Stimulated activated CD8-positive, alpha-beta memory T cell treated with anti-CD3 and anti-CD28 coated beads, Interleukin-7, amount 100 ng/mL, for 4 hours (primary cell): ENCODE data around the gene PEX14.
A peak's percentile ranks its signal among the peaks of the same experiment; 100 is the strongest.

Source experiments
- DNase-seq, 2 donors: peaks; one replicate each; pipeline ENCODE4 v3.0.0-alpha.2; 2020; ENCODE audit warnings: low read depth in 2 of 2

Gene PEX14

DNA sequence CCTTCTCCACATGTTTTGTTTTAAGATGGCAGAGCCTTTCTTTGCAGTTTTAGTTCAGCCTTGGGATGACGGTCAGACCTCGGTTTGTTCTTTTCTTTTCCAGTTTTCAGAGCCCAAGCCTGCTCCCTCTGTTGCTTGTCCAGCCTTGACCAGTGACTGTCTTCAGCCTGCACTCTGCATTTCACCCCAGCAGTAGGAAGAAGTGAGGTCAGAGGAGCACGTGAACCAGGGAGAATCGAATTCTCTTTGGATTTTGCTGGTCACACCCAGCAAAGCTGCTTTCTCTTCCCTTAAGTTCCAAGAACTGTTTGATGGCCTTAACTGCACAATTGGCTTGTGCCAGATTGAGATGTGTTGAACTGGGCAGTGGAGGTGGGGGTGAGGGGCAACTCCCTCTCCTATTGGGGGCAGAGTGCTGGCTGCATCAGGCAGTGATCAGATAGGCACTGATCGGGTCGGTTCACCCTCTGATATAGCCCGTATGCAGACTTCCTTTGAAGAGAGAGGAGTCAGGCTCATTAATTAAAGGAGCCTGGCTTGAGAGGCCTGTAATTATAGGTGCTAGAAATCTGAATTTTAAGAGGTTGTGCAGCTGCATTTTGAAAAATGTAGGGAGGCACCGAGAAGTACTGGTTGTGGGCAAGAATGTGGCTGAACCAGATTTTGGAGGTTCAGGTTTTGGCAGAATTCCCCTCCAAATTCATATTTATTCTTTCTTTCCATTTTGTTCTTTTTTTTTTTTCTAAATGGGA lies 42.4 kb downstream of the PEX14 start:
- no peak for DNase-seq

DNA sequence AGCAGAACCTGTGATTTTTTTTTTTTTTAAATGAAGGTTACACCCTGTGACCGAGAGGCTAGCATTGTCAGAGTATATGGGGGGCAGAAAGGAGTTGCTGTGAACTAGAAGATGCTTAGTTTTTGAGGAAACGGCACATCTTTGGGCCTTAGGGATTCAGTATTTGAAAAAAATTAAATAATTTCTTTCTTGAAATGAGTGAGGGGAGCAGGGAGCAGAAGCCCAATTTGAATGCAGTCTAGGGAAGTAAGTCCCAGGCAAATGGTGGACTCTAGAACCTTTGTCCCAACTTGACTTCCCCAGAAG lies 42.9 kb downstream of the PEX14 start:
- no peak for DNase-seq

DNA sequence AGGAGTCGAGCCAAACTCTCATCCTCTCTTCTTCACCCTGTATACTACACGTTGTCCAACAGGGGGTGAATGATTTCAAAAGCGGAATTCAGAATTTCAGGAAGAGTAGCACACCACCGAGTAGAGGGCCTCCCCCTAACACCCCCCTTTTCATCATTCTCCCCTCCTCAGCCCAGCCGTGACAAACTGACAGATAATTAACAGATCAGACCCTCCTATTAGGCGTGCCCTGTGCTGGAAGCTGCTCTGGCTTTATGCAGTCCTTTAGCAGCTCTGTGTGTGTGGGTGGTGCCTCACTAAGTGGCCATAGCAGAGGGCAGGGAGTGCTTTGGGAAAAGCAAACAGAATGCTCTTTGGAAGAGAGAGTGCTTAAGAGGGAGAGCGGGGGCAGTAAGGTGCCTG lies 44.3 kb downstream of the PEX14 start:
- DNase-seq, result no peak

DNA sequence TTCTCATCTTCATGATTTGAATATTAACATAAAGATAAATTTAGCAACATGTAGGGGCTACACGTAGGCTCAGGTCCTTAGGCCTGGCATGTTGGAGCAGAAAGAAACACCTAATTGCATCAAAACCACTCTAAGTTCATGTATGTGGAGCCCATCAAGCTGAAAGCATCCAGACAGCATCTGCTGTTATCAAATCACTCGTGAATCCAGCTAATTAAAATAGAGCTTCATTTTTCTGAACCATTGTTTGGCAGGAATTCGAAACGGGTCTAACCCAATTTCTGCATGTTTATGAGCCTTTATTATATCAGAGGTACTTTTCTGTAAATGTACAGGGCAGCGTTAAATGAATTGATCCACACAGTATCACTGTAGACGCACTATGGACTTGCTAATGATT lies 45.7 kb downstream of the PEX14 start:
- DNase-seq, result no peak

DNA sequence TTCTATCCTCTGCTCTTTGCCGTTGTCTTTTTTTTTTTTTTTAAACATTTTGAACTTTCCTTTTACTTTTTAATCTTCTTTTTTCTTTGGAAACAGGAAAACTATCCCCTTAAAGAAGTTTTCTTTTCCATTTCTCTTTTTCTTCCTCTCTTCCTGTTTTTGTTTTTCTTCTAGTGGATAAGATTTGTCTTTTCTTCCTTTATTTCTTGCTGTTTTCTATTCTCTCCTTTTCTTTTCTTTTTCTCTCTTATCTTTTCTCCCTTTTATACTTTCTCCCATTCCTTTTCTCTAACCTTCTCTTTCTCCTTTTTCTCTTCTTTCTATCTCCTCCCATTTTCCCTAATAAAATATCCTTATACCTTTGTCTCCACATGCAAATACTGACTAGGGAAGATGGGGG lies 46.2 kb downstream of the PEX14 start:
- DNase-seq, result no peak

DNA sequence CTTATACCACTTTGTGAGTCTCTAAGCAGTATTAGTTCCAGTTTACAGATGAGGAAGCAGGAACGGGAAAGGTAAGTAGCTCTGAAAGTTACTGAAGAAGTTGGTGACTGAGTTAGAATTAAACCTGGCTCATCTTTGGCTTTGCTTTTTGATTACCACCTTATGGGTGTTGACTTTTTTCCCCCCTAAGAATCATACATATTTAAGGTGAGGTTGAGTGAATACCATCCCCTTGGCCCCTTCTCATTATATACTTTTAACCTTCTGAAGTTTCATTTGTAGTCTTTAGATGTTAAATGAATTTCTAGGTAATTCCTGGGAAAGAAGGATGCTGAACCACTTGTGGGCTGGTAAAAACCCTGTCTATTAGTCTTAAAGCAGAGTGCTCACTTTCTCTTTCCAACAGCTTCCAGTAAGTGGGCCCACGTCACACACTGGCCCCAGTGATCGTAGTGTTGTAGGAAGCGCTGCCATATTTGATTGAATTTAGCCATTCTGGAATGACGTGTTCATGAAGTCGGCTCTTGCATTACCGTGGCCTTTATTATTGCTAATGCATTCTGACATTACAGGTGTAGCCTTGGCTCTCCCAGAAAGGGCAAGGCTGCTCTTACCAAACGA lies 46.9 kb downstream of the PEX14 start:
- no peak for DNase-seq

DNA sequence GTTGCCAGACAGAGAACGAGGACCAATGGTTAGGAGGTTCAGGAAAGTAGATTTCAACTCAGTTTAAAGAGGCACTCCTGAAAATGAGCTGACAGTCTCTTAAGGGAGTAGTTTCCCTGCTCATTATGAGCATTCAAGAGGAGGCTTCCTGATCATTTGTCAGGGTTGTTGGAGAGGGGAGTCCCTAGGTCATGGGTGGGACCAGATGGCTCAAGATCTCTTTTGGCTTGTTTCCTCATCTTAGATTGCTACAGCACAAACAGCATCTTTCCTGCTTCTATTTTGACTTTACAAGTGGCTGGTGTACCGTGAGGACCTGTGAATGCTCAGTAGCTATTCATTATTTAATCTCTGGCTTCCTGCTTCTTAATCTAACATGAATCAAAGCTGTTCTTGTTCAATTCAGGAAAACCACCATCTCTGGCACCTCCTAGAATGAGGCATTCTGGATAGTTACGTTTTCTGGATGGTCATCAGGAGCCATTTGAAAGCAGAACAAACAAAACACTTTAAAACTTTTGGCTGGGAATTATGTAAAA lies 47.6 kb downstream of the PEX14 start:
- DNase-seq, result no peak

DNA sequence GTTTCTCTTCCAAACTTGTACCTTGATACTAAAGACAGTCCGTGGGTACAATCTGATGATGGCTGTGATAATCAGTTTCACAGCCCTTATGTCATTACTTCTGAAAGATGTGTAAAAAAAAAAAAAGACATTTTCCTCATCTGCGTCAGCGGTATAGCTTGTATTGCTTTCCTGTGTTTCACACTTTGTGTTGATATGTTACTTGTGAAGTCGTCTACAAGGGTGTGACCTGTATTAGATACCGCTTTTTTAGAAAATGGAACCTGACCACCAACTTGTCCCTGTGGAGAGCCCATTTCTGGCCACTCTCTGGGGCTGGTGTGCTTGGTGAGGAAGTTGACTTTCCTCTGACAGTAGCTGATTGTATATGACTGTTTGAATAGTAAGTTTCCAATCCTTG lies 50.5 kb downstream of the PEX14 start:
- DNase-seq, result peak in 1 of 2 donors; percentile 7

DNA sequence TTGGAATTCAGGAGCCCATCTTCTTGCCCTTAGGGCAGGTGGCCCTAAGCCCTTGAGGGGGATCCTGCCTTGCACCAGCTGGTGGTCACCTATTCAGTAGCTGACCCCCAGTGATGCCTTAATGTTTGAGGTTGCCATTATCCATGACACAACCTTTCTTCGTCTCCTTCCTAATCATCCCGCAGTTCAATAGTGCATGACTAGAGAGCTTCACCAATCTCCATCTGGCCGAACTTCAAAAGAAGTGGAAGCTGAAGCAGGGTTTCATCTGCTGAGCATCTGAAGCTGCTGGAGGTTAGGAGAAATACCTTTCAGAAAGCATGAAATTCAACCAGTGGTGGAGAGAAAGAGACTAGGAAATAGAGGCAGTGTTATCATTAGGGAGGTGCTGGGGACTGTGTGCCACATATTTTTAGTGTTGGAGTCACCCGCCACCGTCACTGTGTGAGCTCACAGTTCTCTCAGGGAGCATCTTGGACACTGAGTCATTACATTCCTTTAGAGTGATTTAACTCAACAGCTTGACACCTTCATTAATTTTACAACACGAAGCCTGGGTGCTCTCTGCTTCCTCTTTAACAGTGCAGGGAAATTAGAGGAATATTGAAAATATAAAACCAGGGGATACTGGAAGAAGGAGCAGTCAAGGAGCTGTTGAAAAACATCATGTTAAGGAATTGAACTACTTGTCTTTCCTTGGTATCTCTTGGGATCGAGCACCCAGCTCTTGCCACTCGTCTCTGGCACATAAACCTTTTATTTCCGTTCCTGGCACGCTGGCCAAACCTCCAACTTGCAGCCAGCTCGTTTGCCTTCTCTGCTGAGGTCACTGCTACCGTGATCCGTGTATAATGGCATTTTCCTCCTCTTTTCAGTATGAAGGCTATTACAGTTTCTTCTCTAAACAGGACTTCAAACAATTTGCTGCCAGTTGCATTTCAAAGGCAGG lies 53.6 kb downstream of the PEX14 start:
- DNase-seq, result no peak

DNA sequence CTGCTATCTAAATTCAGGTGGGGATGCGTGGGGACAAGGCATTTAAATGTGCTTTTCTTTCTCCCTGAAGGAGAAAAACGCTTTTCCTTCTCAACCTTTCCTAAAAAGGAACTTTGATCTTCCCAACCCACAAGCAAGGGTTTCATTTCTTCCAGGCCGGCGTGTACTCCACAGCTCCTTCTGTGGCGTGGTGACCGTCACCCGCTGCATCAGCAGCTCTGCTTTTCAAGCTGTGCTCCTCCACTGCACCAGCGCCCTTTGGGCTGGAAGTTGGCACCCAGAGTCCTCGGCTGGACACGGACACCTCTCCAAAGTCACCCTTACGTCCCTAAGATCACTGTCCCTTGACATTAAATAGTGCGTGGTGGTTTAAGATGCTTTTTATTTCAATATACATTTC lies 54.3 kb downstream of the PEX14 start:
- DNase-seq, result no peak

DNA sequence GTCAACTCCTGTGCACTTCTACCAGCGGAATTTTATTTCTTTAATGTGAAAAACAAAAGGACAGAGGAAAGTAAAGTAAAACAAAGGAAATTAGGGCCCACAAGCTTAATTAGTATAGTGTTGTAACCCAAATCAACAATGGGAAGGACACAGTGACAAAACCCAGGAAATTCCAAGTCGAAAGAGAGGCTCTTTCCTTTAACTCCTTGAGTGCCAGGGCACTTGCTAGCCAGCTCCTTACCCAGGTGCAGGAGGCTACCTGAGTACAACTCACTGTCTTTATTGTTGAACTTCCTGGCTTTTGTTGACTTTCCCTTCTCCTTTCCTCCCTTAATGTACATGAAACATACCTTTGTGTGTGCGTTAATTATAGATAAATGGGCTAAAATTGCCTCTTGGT lies 55.0 kb downstream of the PEX14 start:
- no peak for DNase-seq

DNA sequence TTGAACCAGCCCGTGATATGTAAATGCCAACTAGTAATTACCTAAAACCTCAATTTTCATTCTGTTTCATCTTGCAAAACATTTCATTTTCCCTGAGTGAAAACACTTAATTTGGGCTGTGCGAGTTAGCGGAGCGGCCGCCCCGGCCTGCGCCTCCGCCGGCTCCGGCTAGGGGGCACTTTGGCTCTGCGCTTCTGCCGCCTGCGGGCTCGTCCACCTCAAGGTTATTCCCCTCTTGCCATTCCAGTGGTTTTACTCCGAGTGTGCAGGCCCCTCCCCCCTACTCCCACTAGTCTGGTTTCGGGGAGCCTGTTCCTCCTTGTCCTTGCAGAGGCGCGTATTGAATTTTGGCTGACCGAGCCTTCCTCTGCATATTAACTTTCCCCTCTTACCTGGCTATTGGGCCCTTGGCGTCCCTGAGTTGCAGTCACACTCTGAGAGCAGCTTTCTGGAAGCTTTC lies 55.6 kb downstream of the PEX14 start:
- DNase-seq, result no peak

DNA sequence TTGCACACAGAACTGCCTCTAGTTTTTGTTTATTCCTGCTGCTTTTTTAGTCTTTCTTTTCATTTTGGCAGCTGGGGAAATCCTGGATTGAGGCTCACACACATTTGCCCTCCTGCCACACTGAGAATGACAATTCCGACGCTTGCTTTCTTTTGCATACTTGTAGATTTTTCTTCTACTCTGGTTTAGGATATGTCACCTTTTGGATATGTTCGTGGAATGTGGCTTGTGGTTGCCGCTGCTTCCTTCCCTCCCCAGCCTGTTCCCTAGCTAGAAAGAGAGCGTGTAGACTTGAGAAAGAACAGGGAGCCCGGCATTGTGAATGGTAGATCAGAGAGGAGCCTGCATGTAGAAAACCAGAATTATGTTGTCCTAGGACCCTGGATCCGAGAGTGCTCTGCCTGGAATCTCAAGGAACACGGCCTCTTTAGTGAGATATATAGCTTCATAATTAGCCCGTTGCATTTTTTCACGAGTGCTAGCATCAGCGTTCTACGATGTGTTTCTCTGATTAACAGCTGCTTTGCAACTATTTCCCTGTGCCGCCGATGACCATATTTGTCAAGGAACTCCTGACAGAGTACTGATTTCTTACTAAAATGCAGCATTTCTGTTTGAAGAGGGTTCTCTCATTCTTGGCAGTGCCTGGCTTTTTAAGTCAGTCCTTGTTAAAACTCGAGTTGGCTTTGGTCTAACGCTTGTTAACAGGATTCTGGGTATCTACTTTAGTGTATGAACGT lies 56.2 kb downstream of the PEX14 start:
- no peak for DNase-seq

DNA sequence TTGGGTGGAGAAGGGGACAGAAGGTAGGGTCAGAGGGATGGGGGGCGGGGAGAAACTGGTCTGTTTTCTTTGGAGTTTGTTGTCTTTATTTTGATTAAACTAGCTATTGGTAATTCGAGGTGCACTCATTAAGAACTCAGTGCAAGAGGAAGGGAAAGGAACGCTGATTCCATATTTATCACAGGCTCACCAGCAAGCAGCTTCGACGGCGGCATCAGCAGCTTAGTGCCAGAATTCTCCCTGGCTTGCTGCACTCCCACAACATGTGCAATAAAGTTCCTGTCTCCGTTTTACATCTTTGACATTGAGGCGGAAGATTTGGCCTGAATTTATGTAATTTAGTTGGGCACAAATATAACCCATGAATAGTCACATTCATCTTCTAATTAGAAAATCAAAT lies 57.6 kb downstream of the PEX14 start:
- no peak for DNase-seq

DNA sequence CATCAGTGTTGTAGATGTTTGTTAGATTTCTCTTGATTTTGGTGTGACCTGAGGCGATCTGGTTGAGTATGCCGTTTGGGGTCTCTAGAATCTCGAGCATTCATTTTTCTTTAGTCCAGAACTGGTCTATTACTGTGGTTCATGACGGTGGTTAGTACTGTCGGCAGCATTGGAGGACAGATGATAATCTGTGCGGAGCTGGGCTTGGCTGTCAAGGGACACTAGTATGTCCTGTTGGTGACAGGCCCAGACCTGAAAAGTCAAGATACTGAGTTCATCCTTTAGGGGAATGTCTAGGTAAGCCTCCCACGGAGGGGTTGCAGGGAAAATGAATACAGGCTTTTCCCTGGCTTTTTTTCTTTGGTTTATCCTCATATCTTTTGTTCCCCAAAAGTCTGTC lies 59.8 kb downstream of the PEX14 start:
- DNase-seq, result no peak

DNA sequence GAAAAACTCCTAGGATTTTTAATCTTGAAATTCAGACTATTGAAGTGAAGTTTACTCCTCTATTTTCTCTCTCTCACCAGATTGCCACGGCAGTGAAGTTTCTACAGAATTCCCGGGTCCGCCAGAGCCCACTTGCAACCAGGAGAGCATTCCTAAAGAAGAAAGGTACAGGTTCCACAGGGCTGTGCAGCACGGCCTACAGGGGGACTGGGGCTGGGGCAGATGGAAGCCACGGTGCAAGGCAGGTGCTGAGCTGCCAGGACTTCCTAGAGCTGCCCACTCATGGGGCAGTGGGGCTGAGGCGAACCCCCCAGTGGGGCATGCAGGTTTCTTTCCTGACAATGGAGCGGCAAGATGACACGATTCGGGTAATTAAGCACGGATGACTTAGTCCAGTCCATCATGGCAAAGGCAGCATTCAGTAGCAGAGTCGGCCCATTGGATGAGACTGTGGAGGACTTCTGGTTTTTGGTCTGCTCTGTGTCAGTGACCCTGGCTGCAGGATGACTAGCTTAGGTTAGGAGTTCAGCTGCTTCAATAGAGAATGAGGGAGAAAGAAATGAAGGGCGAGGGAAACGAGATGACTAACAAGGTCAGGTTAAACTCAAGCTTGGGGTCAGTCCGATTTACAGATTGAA lies 61.5 kb downstream of the PEX14 start:
- no peak for DNase-seq

DNA sequence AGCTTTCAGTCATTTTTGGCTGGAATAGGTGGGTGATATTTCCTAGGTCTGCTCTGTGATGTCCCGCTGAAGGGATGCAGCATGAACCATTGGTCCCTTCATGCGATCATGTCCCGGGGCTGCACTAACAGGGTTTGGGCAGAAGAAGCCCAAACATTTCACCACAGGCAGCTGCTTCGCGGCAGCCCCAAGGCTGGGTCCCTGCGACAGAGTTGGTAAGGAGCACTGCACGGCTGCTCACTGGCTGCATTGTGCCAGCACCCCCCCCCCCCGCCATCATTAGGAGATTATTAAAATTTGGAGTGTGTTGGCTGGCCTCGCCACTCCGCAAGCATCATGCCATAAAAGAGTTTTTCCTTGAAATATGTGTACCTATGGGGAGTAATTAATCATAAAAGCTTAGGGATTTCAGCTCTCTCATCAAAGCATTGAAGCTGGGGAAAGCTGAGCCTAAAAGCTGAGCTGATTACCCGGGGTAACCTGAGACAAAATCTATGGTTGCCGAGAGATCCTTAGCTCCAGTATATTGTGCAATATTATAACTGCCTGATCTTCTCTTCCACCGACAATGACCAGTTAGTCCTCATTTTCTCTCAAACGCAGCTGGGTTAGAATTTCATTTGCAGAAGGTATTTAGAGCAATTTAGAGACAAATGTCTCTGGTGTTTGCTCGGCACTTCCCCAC lies 62.5 kb downstream of the PEX14 start:
- no peak for DNase-seq

DNA sequence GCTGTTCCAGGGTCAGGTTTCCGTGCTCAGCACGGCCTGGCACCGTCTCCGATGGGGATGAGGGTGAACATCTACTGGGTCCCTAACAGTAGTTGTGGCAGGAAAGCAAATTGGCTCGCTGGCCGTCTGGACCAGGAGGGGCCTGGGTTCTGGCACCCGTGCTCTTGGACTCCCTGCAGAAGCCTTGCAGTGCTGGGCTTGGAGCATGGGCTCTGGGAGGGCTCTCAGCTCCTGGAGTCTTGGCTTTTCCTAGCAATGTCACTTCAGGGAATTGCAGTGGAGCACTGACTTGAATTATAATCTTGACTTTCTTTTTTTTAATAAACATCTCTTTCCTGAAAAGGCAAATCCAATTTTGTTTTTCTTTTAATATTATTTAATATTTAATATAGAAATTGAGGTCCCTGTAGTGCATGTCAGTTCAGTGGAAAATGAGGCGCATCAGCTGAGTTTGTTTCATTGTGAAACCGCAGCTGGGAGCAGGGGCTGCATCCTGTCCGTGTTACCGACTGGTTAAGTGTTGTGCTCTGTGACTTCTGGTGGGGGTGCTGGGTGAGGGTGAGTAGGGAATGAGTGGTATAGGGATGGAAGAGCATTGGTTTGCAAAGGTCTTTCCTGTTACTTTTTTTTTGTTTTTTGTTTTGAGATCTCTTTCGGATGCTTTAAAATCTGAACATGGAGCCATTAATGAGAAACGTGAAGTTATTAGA lies 64.1 kb downstream of the PEX14 start:
- no peak for DNase-seq

DNA sequence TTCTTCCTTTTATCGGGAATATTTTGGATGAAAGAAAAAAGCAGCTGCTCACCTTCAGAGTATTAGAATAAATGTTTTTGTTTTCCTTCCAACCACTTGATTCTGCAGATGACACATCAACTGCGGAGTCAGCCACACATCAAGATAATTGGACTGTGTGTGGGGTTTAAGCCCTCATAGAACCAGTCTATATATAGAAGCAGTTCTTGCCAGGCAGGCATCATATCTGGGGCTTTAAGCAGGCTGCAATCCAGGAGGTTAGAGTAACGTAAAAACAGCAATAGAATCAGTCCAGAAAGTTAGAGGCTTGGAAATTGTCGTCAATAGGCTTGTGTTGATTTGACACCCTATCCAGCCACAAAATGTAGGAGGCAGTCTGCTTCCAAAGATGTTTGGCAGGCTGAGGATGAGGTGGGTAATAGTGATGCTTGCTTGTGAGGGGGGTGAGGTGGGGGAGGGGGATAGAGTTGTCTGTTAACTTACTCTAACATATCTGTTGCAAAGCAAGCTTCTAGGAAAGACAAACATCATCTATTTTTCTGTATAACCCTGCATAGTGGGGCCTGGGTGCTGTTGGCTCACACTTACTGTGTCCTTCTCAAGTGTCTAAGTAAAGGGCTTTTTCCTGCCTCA lies 64.8 kb downstream of the PEX14 start:
- no peak for DNase-seq
